Measurements from ENCODE around the gene API5.

API5 gene

DNA sequence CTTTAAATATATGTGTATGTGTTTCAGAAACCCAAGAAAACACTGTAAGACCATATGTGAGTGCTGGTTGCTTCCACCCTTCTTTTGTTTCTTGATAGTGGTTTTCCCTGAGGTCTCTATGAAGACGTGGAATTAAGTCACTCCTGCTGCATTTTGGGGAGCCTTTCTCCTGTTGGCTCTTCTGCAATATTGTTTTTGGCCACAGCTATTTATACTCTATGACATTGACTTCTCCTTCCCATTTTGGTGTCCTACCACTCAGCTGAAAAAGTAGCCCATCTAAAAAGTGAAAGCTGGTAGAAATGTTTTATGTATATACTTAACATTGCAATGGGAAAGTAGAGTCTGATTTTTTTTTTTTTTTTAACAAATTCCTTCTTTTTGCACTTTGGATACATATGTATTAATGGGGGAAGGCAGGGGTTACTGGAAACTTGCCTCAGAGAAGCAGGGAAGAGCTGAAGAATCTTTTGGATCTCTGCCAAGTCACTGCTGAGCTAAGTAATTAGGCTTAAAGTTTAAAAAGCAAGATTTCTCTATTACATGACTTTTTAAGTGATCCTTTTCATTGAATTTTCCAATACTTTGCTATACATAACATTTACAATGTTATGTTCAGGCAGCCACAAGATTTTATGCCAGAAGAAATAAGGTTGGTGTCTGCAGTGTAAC lies 48.7 kb downstream of the API5 start:
- no peak for DNase-seq

DNA sequence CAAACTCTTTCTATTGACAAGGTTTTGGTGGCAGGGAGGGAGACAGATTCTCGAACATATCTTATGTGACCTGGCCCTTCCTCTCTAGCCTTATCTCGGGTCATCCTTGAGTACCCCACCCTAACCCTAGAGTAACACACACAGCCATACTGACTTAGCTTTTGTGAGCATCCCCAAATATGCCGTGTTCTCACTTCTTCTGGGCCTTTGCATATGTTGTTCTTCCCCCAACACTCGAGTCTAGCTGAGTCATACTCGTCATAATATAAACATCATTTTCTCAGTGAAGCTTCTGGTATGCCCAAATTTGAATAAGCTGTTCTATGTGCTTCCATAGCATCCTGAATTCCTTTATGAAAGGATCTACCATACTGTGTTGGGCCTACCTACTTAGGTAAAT lies 54.9 kb downstream of the API5 start:
- no peak for DNase-seq

DNA sequence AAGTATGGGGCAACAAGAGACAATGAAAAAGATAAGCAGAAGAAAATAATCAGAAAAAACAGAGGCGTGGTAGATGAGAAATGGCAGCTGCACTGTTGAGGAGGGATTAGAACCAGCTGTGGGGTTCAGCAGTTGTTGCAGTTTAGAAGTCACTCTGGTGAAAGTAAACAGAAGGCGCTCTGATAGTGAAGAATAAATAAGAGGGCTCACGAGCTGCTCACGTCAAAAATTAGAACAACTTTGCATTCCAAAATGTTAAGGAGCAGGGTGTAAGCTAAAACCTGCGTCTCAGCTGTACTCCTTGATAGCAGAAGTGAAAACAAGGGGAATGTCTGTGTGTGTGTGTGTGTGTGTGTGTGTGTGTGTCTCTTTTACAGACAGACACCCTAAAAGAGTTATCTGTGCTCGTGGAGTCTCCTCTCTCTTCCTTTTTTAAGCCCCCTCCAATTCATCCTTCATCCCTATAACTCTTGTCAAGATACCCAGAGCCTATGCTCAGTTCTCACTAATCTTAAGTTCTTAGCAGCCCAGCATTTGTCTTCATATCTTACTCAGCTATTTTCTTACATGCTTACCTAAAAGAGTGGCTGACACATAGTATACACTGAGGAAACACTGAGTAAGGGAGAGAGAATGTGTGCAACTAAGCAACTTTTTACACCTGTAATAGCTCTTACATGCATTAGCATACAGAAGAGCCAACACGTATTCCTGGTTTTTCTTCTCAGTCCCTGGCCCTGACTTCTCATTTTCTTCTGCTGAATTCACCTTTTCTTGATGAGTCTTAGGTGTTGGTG lies 55.8 kb downstream of the API5 start:
- no peak for DNase-seq

DNA sequence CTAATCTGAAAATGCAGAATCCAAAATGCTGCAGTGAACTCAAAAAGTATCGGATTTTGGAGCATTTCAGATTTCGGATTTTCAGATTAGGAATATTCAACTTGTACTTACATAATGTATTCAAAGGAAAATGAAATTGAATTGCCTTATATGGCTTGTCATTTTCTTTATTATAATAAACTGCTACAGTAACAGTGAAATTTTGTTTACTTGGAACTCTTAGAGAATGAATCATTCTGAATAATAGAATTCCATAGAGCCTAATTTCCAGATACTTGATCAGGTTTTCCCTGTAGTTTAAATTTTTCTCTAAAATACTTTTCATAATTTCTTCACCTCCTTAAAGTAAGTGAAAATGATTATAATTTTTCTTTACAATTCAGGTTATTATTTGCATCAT lies 64.3 kb downstream of the API5 start:
- DNase-seq, result no peak

GRCh38 chr11:43376594-43376993 lies 64.8 kb downstream of the API5 start:
- DNase-seq, result no peak

DNA sequence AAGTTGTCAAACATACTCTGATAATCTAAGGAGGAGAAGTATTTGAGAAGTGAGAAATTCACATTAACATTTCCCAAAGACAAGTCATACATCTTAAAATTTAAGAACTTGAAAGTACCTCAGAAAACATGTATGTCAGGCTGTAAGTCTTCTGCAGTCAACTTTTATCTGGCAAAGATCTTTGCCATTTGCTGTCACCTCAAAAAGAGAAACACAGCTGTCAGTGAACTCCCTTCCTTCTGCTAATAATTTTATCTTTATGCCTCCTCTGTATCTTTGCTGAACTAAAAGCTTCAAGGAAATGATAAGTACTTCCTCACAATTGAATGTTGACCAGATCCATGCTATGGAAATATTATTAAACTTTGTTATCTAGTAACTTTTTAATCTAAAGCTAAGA lies 65.6 kb downstream of the API5 start:
- no peak for DNase-seq

- DNase-seq, result no peak
Measured at GRCh38 chr11:43378897-43379296, 67.1 kb downstream of the API5 start.

- DNase-seq, result no peak
Measured at GRCh38 chr11:43381802-43382201, 70.0 kb downstream of the API5 start.

- no peak for DNase-seq
Measured at GRCh38 chr11:43382614-43383013, 70.8 kb downstream of the API5 start.

- DNase-seq, result no peak
Measured at GRCh38 chr11:43384393-43384792, 72.6 kb downstream of the API5 start.

- no peak for DNase-seq
Measured at GRCh38 chr11:43392713-43393112, 80.9 kb downstream of the API5 start.

GRCh38 chr11:43393765-43394355 lies 82.1 kb downstream of the API5 start:
- DNase-seq, result no peak

Data from activated CD4-positive, alpha-beta T cell treated with anti-CD3 and anti-CD28 coated beads, Interleukin-2, amount 50 U/mL, for 4 hours (primary cell).